Measurements from ENCODE around the gene CELSR1.

CELSR1 gene

GRCh38 chr22:46459347-46460065 lies 77.9 kb downstream of the CELSR1 start:
- WGBS, 2 experiments = 92 to 93% methylated on average over 17 of the region's 17 CpGs
- Histone ChIP-seq H3K4me3 (ENCODE audit: insufficient read depth, low read depth, low read length) (no peak overlapping the region), H3K4me1 (ENCODE audit: control insufficient read depth, insufficient read depth, low read length) (peaks cover 23% of the 10 kb centered on the region), H3K36me3 (ENCODE audit: control insufficient read depth, insufficient read depth, low read length) (peaks cover 9% of the 10 kb centered on the region), H3K9me3 (ENCODE audit: control insufficient read depth, low read length) (no peaks in the 10 kb centered on the region), H3K27ac (ENCODE audit: insufficient read depth, low read depth, low read length, poor library complexity, severe bottlenecking) (no peak overlapping the region), H3K27me3 (ENCODE audit: control insufficient read depth, insufficient read depth, low read length, poor library complexity, severe bottlenecking) (no peaks in the 10 kb centered on the region)

- Histone ChIP-seq H3K27me3 (ENCODE audit: control insufficient read depth, insufficient read depth, low read length, poor library complexity, severe bottlenecking) (no peaks in the 10 kb centered on the region), H3K9me3 (ENCODE audit: control insufficient read depth, low read length) (no peaks in the 10 kb centered on the region), H3K4me1 (ENCODE audit: control insufficient read depth, insufficient read depth, low read length) (peaks cover 24% of the 10 kb centered on the region), H3K36me3 (ENCODE audit: control insufficient read depth, insufficient read depth, low read length) (peaks cover 4% of the 10 kb centered on the region), H3K4me3 (ENCODE audit: insufficient read depth, low read depth, low read length) (no peak overlapping the region), H3K27ac (ENCODE audit: insufficient read depth, low read depth, low read length, poor library complexity, severe bottlenecking) (no peak overlapping the region)
- WGBS, 2 experiments = 91 to 96% methylated on average over 7 of the region's 7 CpGs
These were observed 78.9 kb downstream of the CELSR1 start for GRCh38 chr22:46458525-46458924.

- Histone ChIP-seq H3K27ac (ENCODE audit: insufficient read depth, low read depth, low read length, poor library complexity, severe bottlenecking) (no peak overlapping the region), H3K4me3 (ENCODE audit: insufficient read depth, low read depth, low read length) (no peak overlapping the region), H3K4me1 (ENCODE audit: control insufficient read depth, insufficient read depth, low read length) (peaks cover 32% of the 10 kb centered on the region), H3K27me3 (ENCODE audit: control insufficient read depth, insufficient read depth, low read length, poor library complexity, severe bottlenecking) (no peaks in the 10 kb centered on the region), H3K9me3 (ENCODE audit: control insufficient read depth, low read length) (no peaks in the 10 kb centered on the region), H3K36me3 (ENCODE audit: control insufficient read depth, insufficient read depth, low read length) (no peaks in the 10 kb centered on the region)
- 88 to 89% methylated on average over 34 of the region's 34 CpGs for WGBS, 2 experiments
These were observed 79.6 kb downstream of the CELSR1 start for GRCh38 chr22:46457502-46458488.

GRCh38 chr22:46456818-46457163 lies 80.6 kb downstream of the CELSR1 start:
- H3K27me3 ChIP-seq (ENCODE audit: control insufficient read depth, insufficient read depth, low read length, poor library complexity, severe bottlenecking) = no peaks in the 10 kb centered on the region
- H3K4me3 ChIP-seq (ENCODE audit: insufficient read depth, low read depth, low read length) = no peak overlapping the region
- no peak overlapping the region for H3K27ac ChIP-seq (ENCODE audit: insufficient read depth, low read depth, low read length, poor library complexity, severe bottlenecking)
- no peaks in the 10 kb centered on the region for H3K9me3 ChIP-seq (ENCODE audit: control insufficient read depth, low read length)
- H3K4me1 ChIP-seq (ENCODE audit: control insufficient read depth, insufficient read depth, low read length) = peaks cover 35% of the 10 kb centered on the region
- WGBS, 2 experiments = 87 to 91% methylated on average over 12 of the region's 12 CpGs
- no peaks in the 10 kb centered on the region for H3K36me3 ChIP-seq (ENCODE audit: control insufficient read depth, insufficient read depth, low read length)

GRCh38 chr22:46455446-46455845 lies 82.0 kb downstream of the CELSR1 start:
- peaks cover 29% of the 10 kb centered on the region for H3K4me1 ChIP-seq (ENCODE audit: control insufficient read depth, insufficient read depth, low read length)
- no peaks in the 10 kb centered on the region for H3K27me3 ChIP-seq (ENCODE audit: control insufficient read depth, insufficient read depth, low read length, poor library complexity, severe bottlenecking)
- H3K36me3 ChIP-seq (ENCODE audit: control insufficient read depth, insufficient read depth, low read length) = no peaks in the 10 kb centered on the region
- H3K9me3 ChIP-seq (ENCODE audit: control insufficient read depth, low read length) = no peaks in the 10 kb centered on the region
- 93 to 97% methylated on average over 13 of the region's 13 CpGs for WGBS, 2 experiments
- no peak overlapping the region for H3K27ac ChIP-seq (ENCODE audit: insufficient read depth, low read depth, low read length, poor library complexity, severe bottlenecking)
- no peak overlapping the region for H3K4me3 ChIP-seq (ENCODE audit: insufficient read depth, low read depth, low read length)

GRCh38 chr22:46454504-46455269 lies 82.7 kb downstream of the CELSR1 start:
- Histone ChIP-seq H3K4me1 (ENCODE audit: control insufficient read depth, insufficient read depth, low read length) (peaks cover 27% of the 10 kb centered on the region), H3K4me3 (ENCODE audit: insufficient read depth, low read depth, low read length) (no peak overlapping the region), H3K9me3 (ENCODE audit: control insufficient read depth, low read length) (no peaks in the 10 kb centered on the region), H3K36me3 (ENCODE audit: control insufficient read depth, insufficient read depth, low read length) (no peaks in the 10 kb centered on the region), H3K27me3 (ENCODE audit: control insufficient read depth, insufficient read depth, low read length, poor library complexity, severe bottlenecking) (no peaks in the 10 kb centered on the region), H3K27ac (ENCODE audit: insufficient read depth, low read depth, low read length, poor library complexity, severe bottlenecking) (no peak overlapping the region)
- 91 to 92% methylated on average over 33 of the region's 33 CpGs for WGBS, 2 experiments

- H3K27me3 ChIP-seq (ENCODE audit: control insufficient read depth, insufficient read depth, low read length, poor library complexity, severe bottlenecking) = no peaks in the 10 kb centered on the region
These were observed 83.5 kb downstream of the CELSR1 start for GRCh38 chr22:46453829-46454503.

GRCh38 chr22:46453006-46453828 lies 84.2 kb downstream of the CELSR1 start:
- Histone ChIP-seq H3K4me1 (ENCODE audit: control insufficient read depth, insufficient read depth, low read length) (peaks cover 20% of the 10 kb centered on the region), H3K27me3 (ENCODE audit: control insufficient read depth, insufficient read depth, low read length, poor library complexity, severe bottlenecking) (no peaks in the 10 kb centered on the region), H3K9me3 (ENCODE audit: control insufficient read depth, low read length) (no peaks in the 10 kb centered on the region), H3K4me3 (ENCODE audit: insufficient read depth, low read depth, low read length) (no peak overlapping the region), H3K27ac (ENCODE audit: insufficient read depth, low read depth, low read length, poor library complexity, severe bottlenecking) (no peak overlapping the region), H3K36me3 (ENCODE audit: control insufficient read depth, insufficient read depth, low read length) (no peaks in the 10 kb centered on the region)
- WGBS, 2 experiments = 92% methylated on average over 31 of the region's 31 CpGs

More at GRCh38 chr22:46453829-46454503, 83.5 kb downstream of the CELSR1 start:
- H3K36me3 ChIP-seq (ENCODE audit: control insufficient read depth, insufficient read depth, low read length) = no peaks in the 10 kb centered on the region
- H3K4me3 ChIP-seq (ENCODE audit: insufficient read depth, low read depth, low read length) = no peak overlapping the region
- H3K9me3 ChIP-seq (ENCODE audit: control insufficient read depth, low read length) = no peaks in the 10 kb centered on the region
- WGBS, 2 experiments = 85 to 89% methylated on average over 24 of the region's 24 CpGs
- peaks cover 21% of the 10 kb centered on the region for H3K4me1 ChIP-seq (ENCODE audit: control insufficient read depth, insufficient read depth, low read length)
- H3K27ac ChIP-seq (ENCODE audit: insufficient read depth, low read depth, low read length, poor library complexity, severe bottlenecking) = no peak overlapping the region
